Measurements from ENCODE around the gene TSC22D2.

TSC22D2 gene

DNA sequence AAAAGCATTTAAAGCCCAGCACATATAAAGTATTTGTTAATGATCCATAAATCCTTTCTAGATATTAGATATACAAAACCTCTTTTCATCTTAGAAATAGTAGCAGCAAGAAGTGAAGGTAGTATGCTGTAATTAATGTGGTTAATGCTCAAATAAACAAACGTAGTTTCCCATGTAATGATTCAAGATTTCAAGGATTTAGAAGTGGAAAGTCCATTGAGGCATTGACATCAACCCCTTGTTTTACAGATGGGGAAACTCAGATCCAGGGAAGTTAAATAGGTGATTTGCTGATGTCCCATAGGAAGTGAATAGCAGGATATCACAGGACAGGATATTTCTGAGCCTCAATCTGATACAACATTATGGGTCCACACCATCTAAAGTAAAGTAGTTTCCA, 47.2 kb downstream of the TSC22D2 start:
- Mint-ChIP-seq H3K27me3 (ENCODE audit: low read depth, poor library complexity) (no peaks in the 10 kb centered on the region), H3K4me3 (no peak overlapping the region), H3K4me1 (peaks cover 4% of the 10 kb centered on the region), H3K9me3 (no peaks in the 10 kb centered on the region), H3K36me3 (ENCODE audit: low read depth) (peaks cover 57% of the 10 kb centered on the region), H3K27ac (peak overlapping the region; percentile 66)
- TF ChIP-seq, protein P1, sequence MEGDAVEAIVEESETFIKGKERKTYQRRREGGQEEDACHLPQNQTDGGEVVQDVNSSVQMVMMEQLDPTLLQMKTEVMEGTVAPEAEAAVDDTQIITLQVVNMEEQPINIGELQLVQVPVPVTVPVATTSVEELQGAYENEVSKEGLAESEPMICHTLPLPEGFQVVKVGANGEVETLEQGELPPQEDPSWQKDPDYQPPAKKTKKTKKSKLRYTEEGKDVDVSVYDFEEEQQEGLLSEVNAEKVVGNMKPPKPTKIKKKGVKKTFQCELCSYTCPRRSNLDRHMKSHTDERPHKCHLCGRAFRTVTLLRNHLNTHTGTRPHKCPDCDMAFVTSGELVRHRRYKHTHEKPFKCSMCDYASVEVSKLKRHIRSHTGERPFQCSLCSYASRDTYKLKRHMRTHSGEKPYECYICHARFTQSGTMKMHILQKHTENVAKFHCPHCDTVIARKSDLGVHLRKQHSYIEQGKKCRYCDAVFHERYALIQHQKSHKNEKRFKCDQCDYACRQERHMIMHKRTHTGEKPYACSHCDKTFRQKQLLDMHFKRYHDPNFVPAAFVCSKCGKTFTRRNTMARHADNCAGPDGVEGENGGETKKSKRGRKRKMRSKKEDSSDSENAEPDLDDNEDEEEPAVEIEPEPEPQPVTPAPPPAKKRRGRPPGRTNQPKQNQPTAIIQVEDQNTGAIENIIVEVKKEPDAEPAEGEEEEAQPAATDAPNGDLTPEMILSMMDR (IDR thresholded peaks at IDR 0.05), result no peak
- DNase-seq, result no peak

DNA sequence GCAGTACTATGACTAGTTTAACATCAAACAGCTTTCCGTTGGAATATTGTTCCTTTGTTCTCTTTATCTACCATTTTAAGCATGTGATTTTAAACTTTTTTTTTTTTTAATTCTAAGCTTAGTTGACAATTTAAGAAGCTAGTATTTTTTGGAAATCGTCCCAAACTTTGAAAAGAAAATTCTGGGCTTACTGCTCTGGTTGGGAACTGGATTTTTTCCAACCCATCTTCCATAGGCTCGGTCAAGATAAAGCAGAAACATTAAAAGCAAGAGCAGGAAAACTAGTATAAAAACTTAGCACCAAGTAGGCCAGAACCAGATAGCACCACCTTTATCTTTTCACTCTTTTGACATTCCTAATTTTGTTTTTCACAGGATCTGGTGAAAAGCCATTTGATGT, 49.9 kb downstream of the TSC22D2 start:
- Mint-ChIP-seq H3K36me3 (ENCODE audit: low read depth) (peaks cover 43% of the 10 kb centered on the region), H3K4me1 (peaks cover 5% of the 10 kb centered on the region), H3K9me3 (no peaks in the 10 kb centered on the region), H3K27ac (peak overlapping the region; percentile 56), H3K27me3 (ENCODE audit: low read depth, poor library complexity) (no peaks in the 10 kb centered on the region), H3K4me3 (no peak overlapping the region)
- TF ChIP-seq, protein P1 (IDR thresholded peaks at IDR 0.05), result no peak
- DNase-seq, result no peak

DNA sequence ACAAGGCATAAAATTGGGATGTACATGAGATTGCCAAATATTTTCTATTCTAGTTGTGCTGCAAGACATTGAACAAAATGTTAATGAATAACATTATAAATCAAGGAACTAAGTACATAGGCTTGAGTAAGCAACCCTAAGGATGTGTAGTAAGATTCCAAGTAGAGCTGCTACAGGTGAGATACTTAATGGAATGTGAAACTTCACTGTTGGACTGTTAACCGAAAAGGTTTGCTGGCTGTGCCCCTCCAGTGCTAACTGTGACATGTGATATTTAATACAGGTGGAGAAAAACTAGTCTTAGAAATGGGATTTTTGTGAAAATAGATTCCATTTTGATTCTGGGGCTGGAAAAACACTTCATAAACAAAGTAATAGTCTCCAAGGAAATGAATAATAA, 52.4 kb downstream of the TSC22D2 start:
- DNase-seq, result no peak
- Mint-ChIP-seq H3K27ac (no peak overlapping the region), H3K27me3 (ENCODE audit: low read depth, poor library complexity) (no peaks in the 10 kb centered on the region), H3K9me3 (no peaks in the 10 kb centered on the region), H3K4me3 (no peak overlapping the region), H3K36me3 (ENCODE audit: low read depth) (peaks cover 32% of the 10 kb centered on the region), H3K4me1 (peaks cover 5% of the 10 kb centered on the region)
- TF ChIP-seq, protein P1 (IDR thresholded peaks at IDR 0.05), result no peak

DNA sequence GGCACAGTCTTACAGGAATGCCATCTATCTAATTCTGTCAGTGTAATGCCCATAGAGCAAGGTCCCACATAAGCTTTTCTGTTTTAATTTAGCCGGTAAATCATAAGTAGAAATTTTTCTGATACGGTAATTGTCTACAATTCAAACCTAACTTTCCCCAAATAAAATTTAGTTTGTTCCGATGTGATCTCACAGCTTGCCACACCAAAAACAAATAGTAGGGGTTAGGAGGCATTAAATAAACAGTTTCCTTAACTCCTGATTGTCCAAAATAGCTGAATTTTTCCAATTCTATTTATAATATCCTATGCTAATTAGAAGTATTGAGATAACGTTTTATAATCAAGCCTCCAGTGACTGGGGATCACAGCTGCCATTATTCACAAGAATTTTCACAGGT, 53.3 kb downstream of the TSC22D2 start:
- Mint-ChIP-seq H3K36me3 (ENCODE audit: low read depth) (peaks cover 30% of the 10 kb centered on the region), H3K9me3 (no peaks in the 10 kb centered on the region), H3K4me1 (peaks cover 5% of the 10 kb centered on the region), H3K27me3 (ENCODE audit: low read depth, poor library complexity) (no peaks in the 10 kb centered on the region), H3K27ac (peak overlapping the region; percentile 68), H3K4me3 (no peak overlapping the region)
- TF ChIP-seq, protein P1 (IDR thresholded peaks at IDR 0.05), result no peak
- no peak for DNase-seq

DNA sequence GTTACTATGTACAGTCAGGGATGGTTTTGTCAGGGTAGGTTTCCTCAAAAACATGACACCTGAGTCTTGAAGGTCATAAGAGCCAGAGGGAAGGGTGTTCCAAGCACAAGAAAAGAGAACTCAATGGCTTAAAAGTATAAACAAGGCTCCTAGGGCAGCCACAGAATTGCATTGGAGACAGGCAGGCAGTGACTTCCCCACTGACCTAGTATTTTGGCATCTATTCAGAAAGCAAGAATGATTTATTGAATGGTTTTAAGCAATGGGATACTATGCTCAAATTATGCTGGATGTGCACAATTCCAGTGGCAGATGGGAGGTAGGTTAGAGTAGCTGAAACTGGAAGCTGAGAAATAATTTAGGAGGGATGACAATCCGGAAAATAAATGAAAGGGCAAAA, 54.0 kb downstream of the TSC22D2 start:
- peaks cover 5% of the 10 kb centered on the region for H3K4me1 Mint-ChIP-seq
- no peak for DNase-seq
- peaks cover 24% of the 10 kb centered on the region for H3K36me3 Mint-ChIP-seq (ENCODE audit: low read depth)
- no peak overlapping the region for H3K27ac Mint-ChIP-seq
- TF ChIP-seq, protein P1 (IDR thresholded peaks at IDR 0.05), result no peak
- H3K27me3 Mint-ChIP-seq (ENCODE audit: low read depth, poor library complexity), result no peaks in the 10 kb centered on the region
- H3K4me3 Mint-ChIP-seq, result no peak overlapping the region
- no peaks in the 10 kb centered on the region for H3K9me3 Mint-ChIP-seq

DNA sequence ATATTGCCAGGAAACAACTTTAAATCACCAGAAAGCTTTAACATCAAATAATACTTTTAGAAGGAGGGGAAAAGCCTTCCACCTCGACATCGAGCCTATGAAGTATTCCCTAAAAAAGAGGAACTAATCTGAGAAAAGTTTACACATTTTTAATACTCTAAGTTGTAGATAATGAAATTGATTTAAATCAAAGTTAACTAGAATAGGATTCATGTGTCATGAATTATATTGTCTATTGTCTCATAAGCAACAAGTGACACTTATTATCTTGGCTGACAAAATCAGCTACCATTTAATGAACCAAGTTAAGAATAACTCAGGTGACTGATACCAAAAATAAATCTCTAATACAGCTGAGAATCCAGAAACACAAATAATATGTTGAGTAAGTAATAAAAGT, 56.6 kb downstream of the TSC22D2 start:
- TF ChIP-seq, protein P1 (IDR thresholded peaks at IDR 0.05), result no peak
- H3K27ac Mint-ChIP-seq, result no peak overlapping the region
- H3K9me3 Mint-ChIP-seq, result no peaks in the 10 kb centered on the region
- no peak for DNase-seq
- peaks cover 11% of the 10 kb centered on the region for H3K4me1 Mint-ChIP-seq
- H3K36me3 Mint-ChIP-seq (ENCODE audit: low read depth), result peaks cover 4% of the 10 kb centered on the region
- H3K4me3 Mint-ChIP-seq, result no peak overlapping the region
- H3K27me3 Mint-ChIP-seq (ENCODE audit: low read depth, poor library complexity), result peaks cover 5% of the 10 kb centered on the region
